T-cell (primary cell): ENCODE results near the gene MFSD11. TPM values are rescaled to one million over a fixed set of nuclear protein-coding genes. Genes with fewer than 3 reads are reported as not detected.

Experiments used
- ATAC-seq, 4 experiments: fragments of 200-7000 bp in 3 of 4; fragments of 150-1000 bp in 1 of 4; cut with Tn5 transposase; replicated peaks in 1 of 4; 1 replicate in 3 of 4; 2 replicates in 1 of 4; pipeline ENCODE4 v1.10.0; 2021; ENCODE audit warnings: moderate library complexity in 3 of 4, mild to moderate bottlenecking in 2 of 4, moderate number of reproducible peaks in 1 of 4
- CTCF ChIA-PET, 2 donors: fragments of 300-600 bp; sonication (Branson Sonifier 250); formaldehyde crosslinking; loops; one replicate each; lab custom pipeline; 2022; ENCODE audit warnings: antibody characterized with exemption in 2 of 2; lab: Charles Lee
- POLR2A ChIA-PET, 2 donors: fragments of 300-600 bp; sonication (Branson Sonifier 250); formaldehyde crosslinking; loops; one replicate each; lab custom pipeline; 2022; ENCODE audit warnings: antibody characterized with exemption in 2 of 2; lab: Charles Lee
- DNase-seq, 35 experiments: peaks; one replicate each; pipeline versions ENCODE4 v3.0.0 to v3.0.0-alpha.2; 2013 to 2023
- H3K27ac ChIP-seq: one replicate; pipeline ENCODE4 v1.5.1; 2013; ENCODE audit warnings: low read length
- H3K27me3 ChIP-seq, 2 experiments: replicated peaks in 1 of 2; 1 replicate in 1 of 2; 2 replicates in 1 of 2; pipeline versions ENCODE4 v1.6.1 to v1.7.0; 2013; ENCODE audit warnings: low read length in 1 of 2, mixed read lengths in 1 of 2; ENCODE audit not compliant: control insufficient read depth in 2 of 2, insufficient read depth in 2 of 2; ENCODE audit errors: extremely low read depth in 1 of 2
- H3K36me3 ChIP-seq, 2 donors: 1 replicate in 1 of 2; 2 replicates in 1 of 2; pipeline versions ENCODE4 v1.6.1 to v1.7.0; 2013; ENCODE audit warnings: low read length in 1 of 2; ENCODE audit not compliant: control insufficient read depth in 2 of 2, insufficient read depth in 1 of 2; ENCODE audit errors: extremely low read depth in 1 of 2
- H3K4me1 ChIP-seq, 2 experiments: 1 replicate in 1 of 2; 2 replicates in 1 of 2; pipeline versions ENCODE4 v1.6.1 to v1.7.0; 2013; ENCODE audit warnings: low read length in 2 of 2, mixed read lengths in 1 of 2; ENCODE audit not compliant: insufficient read depth in 2 of 2, control insufficient read depth in 1 of 2; ENCODE audit errors: extremely low read depth in 1 of 2
- H3K4me3 ChIP-seq, 2 donors: 1 replicate in 1 of 2; 2 replicates in 1 of 2; pipeline versions ENCODE4 v1.5.1 to v1.7.0; 2013; ENCODE audit warnings: mild to moderate bottlenecking in 2 of 2, low read length in 1 of 2, moderate library complexity in 1 of 2; ENCODE audit not compliant: control insufficient read depth in 1 of 2; ENCODE audit errors: extremely low read depth in 1 of 2
- H3K9me3 ChIP-seq: 2 replicates; pipeline ENCODE4 v1.7.0; 2013
- H3K27ac Mint-ChIP-seq, 2 donors: one replicate each; pipeline ENCODE4 v1.8.0; 2020 to 2021; ENCODE audit warnings: mild to moderate bottlenecking in 2 of 2, mixed read lengths in 2 of 2
- H3K27me3 Mint-ChIP-seq, 2 donors: one replicate each; pipeline ENCODE4 v1.8.0; 2021 to 2022; ENCODE audit warnings: mixed read lengths in 2 of 2
- H3K36me3 Mint-ChIP-seq: one replicate; pipeline ENCODE4 v1.8.0; 2021; ENCODE audit warnings: mixed read lengths
- H3K4me1 Mint-ChIP-seq, 3 donors: one replicate each; pipeline ENCODE4 v1.8.0; 2020 to 2022; ENCODE audit warnings: mixed read lengths in 3 of 3, mild to moderate bottlenecking in 1 of 3
- H3K4me3 Mint-ChIP-seq, 3 donors: one replicate each; pipeline ENCODE4 v1.8.0; 2020 to 2022; ENCODE audit warnings: mild to moderate bottlenecking in 3 of 3, mixed read lengths in 3 of 3, moderate library complexity in 3 of 3
- H3K9me3 Mint-ChIP-seq, 3 donors: one replicate each; pipeline ENCODE4 v1.8.0; 2020 to 2022; ENCODE audit warnings: mixed read lengths in 3 of 3
- WGBS: methylation state at CpG from one replicate; pipeline ENCODE4 v1.1.5; 2013; ENCODE audit warnings: missing lambda C conversion rate; ENCODE audit not compliant: insufficient coverage; 5-methylcytosine and 5-hydroxymethylcytosine counted together
- total RNA-seq, 35 experiments: library from RNA in 6 of 35; stranded (reverse) in 6 of 35; fragments of 120-200 nt in 1 of 35; gene quantifications; one replicate each; pipeline versions ENCODE4 v1.2.1 to v1.2.4 and lab custom pipeline; 2013 to 2026

MFSD11 gene
- total RNA-seq, 5 donors from 2014 or later (not counting 1 experiment from before 2014, with no cell fraction given) = 30.5 to 41.5 (median 34.6) TPM

DNA sequence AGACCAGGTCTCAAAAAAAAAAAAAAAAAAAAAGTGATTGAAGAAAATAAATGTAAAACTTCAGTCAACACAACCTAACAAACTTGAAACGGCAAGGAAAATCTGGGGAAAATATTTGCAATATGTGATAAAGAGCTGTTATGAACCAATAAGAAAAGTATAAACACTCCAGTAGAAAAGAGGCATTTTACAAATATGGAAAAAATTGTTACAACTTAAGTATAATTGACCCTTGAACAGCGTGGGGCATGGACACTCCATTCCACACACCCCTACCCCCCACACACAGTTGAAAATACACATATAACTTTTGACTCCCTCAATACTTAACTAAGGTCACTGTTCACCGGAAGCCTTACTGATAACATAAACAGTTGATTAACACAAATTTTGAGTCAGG, 20.7 kb downstream of the MFSD11 start:
- CTCF ChIA-PET = no interaction called here
- Histone ChIP-seq H3K4me3 (no peak overlapping the region), H3K27me3 (no peaks in the 10 kb centered on the region), H3K4me1 (peaks cover 6 to 13% of the 10 kb centered on the region in 2 experiments), H3K27ac (no peak overlapping the region), H3K36me3 (no peaks in the 10 kb centered on the region), H3K9me3 (no peaks in the 10 kb centered on the region)
- ATAC-seq = no peak
- no peak for DNase-seq
- H3K36me3 Mint-ChIP-seq = peaks cover 21% of the 10 kb centered on the region
- H3K9me3 Mint-ChIP-seq = no peaks in the 10 kb centered on the region
- no peaks in the 10 kb centered on the region for H3K27me3 Mint-ChIP-seq
- POLR2A ChIA-PET = interaction anchor here in 1 of 2 donors (0.6 kb wide), 1 partner anchor 717 kb away, joined by 4 read pairs; no protein-coding TSS in a partner anchor
- H3K27ac Mint-ChIP-seq = no peak overlapping the region
- 83% methylated on average over 1 of the region's 3 CpGs for WGBS
- H3K4me1 Mint-ChIP-seq = peaks cover 7 to 8% (median 7%) of the 10 kb centered on the region in 3 donors
- no peak overlapping the region for H3K4me3 Mint-ChIP-seq

DNA sequence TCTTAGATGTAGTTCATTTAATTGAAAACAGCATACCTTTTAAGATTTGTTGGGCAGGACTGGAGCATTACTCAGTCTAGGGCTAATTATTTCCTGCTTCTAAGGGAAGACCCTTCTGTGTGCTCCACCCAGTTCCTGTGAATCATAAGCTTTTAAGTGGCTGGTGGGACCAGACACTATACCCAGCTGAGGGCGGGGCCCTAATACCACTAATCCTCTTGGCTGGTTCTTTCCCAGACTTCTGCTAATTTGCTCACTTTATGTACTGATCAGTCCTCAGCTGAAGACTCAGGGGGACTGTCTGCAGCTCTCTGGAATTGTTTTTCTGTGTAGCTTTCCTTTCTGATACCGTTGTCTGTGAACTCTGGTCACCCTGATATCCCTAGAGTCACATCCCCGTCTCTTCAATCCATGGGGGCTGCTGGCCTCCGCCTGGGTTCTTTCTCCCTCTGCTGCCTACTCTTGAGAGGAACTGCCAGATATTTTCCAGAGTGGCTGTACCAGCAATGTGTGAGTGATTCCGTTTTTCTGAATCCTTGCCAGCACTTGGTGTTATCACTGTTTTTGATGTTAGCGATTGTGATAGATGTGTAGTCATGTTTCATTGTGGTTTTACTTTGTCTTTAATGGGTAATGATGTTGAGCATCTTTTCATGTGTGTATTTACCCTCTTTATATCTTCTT, 35.1 kb downstream of the MFSD11 start:
- no peaks in the 10 kb centered on the region for H3K9me3 ChIP-seq
- Mint-ChIP-seq H3K27me3 (no peaks in the 10 kb centered on the region), H3K27ac (peak overlapping the region; percentile 95 to 98), H3K4me1 (peaks cover 18 to 28% (median 27%) of the 10 kb centered on the region in 3 donors), H3K9me3 (no peaks in the 10 kb centered on the region), H3K4me3 (peak overlapping the region; percentile 66 to 83 (median 68)), H3K36me3 (peaks cover 47% of the 10 kb centered on the region)
- H3K27ac ChIP-seq = peak overlapping the region; percentile 75
- H3K4me1 ChIP-seq = peaks cover 0 to 26% of the 10 kb centered on the region in 2 experiments
- DNase-seq (peak in 29 of 35 experiments; percentile 1 to 81 (median 31)), ATAC-seq (peak; percentile 84 to 97 (median 96))
- H3K27me3 ChIP-seq = no peaks in the 10 kb centered on the region
- H3K36me3 ChIP-seq = peaks cover 2 to 45% of the 10 kb centered on the region in 2 donors
- H3K4me3 ChIP-seq = peak overlapping the region in 1 of 2 donors; percentile 5
- 60% methylated on average over 2 of the region's 6 CpGs for WGBS
- ChIA-PET POLR2A (interaction anchor here in 1 of 2 donors (0.6 kb wide), 1 partner anchor 20 kb away, joined by 3 read pairs; no protein-coding TSS in a partner anchor), CTCF (interaction anchor here (0.5 to 1.2 kb wide), 9 partner anchors 10 to 890 kb away, joined by 3 to 9 read pairs (median 4); no protein-coding TSS in a partner anchor)

DNA sequence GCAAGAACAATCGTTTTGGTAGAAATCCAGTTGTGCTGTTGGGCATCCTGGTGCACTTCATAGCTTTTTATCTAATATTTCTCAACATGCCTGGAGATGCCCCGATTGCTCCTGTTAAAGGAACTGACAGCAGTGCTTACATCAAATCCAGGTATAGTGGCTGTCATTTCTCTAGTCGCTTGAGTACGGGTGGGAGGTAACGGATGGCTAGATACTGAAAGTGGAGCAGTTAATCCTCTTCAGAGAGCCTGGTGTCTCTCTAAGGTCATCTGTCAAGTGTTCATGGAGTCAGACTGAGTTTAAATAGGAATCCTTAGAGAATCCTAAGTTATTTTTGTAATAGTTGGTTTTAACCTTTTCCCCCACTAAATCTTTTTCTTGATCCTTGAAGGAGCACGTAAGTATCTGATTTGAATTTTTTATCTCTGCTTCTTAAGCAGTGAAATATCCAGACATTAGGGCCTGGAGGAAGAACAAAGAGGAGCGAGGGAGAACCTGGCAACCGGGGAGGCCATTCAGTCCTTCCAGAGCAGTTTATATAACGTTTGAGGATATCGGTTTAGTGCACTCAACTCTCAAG, 37.2 kb downstream of the MFSD11 start:
- Histone ChIP-seq H3K36me3 (peaks cover 2 to 58% of the 10 kb centered on the region in 2 donors), H3K27ac (no peak overlapping the region), H3K9me3 (no peaks in the 10 kb centered on the region), H3K4me3 (no peak overlapping the region), H3K4me1 (peaks cover 0 to 26% of the 10 kb centered on the region in 2 experiments), H3K27me3 (no peaks in the 10 kb centered on the region)
- POLR2A ChIA-PET = interaction anchor here in 1 of 2 donors (0.8 kb wide), 1 partner anchor 22 kb away, joined by 3 read pairs; no protein-coding TSS in a partner anchor
- DNase-seq (no peak), ATAC-seq (no peak)
- 100% methylated on average over 1 of the region's 10 CpGs for WGBS
- no peaks in the 10 kb centered on the region for H3K9me3 Mint-ChIP-seq
- CTCF ChIA-PET = no interaction called here
- H3K27me3 Mint-ChIP-seq = no peaks in the 10 kb centered on the region
- peaks cover 48% of the 10 kb centered on the region for H3K36me3 Mint-ChIP-seq
- peaks cover 18 to 28% (median 27%) of the 10 kb centered on the region in 3 donors for H3K4me1 Mint-ChIP-seq
- H3K27ac Mint-ChIP-seq = peak overlapping the region; percentile 49 to 52
- H3K4me3 Mint-ChIP-seq = no peak overlapping the region

DNA sequence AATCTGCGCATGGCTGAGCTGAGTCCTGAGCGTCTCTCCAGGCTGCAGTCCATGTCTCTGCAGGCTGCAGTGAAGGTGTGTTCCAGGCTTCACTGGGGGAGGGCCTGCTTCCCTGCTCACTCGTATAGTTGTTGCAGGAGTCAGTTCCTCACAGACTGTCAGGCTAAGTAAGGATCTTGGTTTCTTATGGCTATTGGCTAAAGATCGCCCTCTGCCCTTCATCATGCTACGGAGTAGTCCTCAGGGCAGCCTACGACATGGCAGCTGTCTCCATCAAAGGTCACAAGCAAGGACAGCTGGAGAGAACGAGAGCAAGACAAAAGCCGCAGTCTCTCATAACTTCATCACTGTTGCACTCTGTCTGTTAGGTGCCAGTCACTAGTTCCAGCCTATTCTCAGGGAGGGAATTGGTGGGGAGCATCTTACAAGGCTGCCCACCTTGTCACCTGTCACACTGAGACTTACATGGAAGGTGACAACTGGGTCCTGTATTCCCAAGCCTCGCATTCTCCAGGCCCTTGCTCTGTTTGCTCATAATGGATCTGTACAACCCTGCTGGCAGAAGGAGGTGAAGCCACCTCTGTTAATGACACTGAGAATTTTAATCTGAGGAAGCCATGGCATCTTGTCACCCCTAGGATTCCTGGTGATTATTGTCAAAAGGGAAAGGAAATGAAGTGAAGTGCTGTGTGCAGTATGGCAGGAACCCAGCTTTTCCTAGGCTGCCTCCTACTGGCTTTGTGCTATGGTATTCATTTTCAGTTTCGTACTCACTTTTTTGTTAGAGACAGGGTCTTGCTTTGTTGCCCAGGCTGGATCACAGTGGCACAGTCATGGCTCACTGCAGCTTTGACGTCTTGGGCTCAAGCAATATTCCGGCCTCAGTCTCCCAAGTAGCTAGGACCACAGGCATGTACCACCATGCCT, 43.4 kb downstream of the MFSD11 start:
- 94% methylated on average over 8 of the region's 12 CpGs for WGBS
- Mint-ChIP-seq H3K27me3 (no peaks in the 10 kb centered on the region), H3K36me3 (peaks cover 36% of the 10 kb centered on the region), H3K27ac (no peak overlapping the region), H3K4me3 (no peak overlapping the region), H3K4me1 (peaks cover 0 to 2% (median 0%) of the 10 kb centered on the region in 3 donors), H3K9me3 (no peaks in the 10 kb centered on the region)
- Histone ChIP-seq H3K9me3 (no peaks in the 10 kb centered on the region), H3K4me1 (no peaks in the 10 kb centered on the region), H3K27me3 (no peaks in the 10 kb centered on the region), H3K27ac (no peak overlapping the region), H3K4me3 (no peak overlapping the region), H3K36me3 (peaks cover 0 to 34% of the 10 kb centered on the region in 2 donors)
- DNase-seq (peak in 1 of 35 experiments; percentile 41), ATAC-seq (peak in 2 of 4 experiments; percentile 32 to 61)
- ChIA-PET POLR2A (no interaction called here), CTCF (interaction anchor here in 1 of 2 donors (0.7 kb wide), 1 partner anchor 42 kb away, joined by 4 read pairs; no protein-coding TSS in a partner anchor)

DNA sequence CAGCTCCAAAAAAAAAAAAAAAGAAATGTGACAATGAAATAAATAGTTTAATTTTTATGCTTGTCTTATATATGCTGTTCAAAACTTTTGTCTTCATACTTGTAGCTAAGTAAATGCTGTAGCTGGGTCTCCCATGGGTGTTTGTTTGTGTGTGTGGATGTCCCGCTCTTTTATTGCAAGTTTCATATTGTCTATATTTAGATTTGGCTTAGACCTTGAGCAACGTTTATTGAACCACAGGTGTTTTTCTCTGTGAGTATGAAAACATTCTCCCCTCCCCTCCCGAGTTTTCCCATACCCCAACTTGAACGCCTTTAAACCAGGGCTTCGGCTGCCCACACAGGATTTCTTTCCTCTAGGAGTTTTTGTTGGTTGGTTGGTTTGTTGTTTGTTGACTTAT, 45.2 kb downstream of the MFSD11 start:
- ChIA-PET POLR2A (no interaction called here), CTCF (interaction anchor here in 1 of 2 donors (0.6 kb wide), 1 partner anchor 11 kb away, joined by 3 read pairs; no protein-coding TSS in a partner anchor)
- ATAC-seq (no peak), DNase-seq (no peak)
- Histone ChIP-seq H3K9me3 (no peaks in the 10 kb centered on the region), H3K27me3 (no peaks in the 10 kb centered on the region), H3K27ac (no peak overlapping the region), H3K4me3 (no peak overlapping the region), H3K4me1 (no peaks in the 10 kb centered on the region), H3K36me3 (peaks cover 0 to 18% of the 10 kb centered on the region in 2 donors)
- H3K9me3 Mint-ChIP-seq = no peaks in the 10 kb centered on the region
- peaks cover 0 to 7% (median 0%) of the 10 kb centered on the region in 3 donors for H3K4me1 Mint-ChIP-seq
- whole genome bisulfite sequencing = no CpG with 5 or more reads among the region's 5 CpGs
- H3K4me3 Mint-ChIP-seq = no peak overlapping the region
- H3K27ac Mint-ChIP-seq = no peak overlapping the region
- H3K36me3 Mint-ChIP-seq = peaks cover 29% of the 10 kb centered on the region
- no peaks in the 10 kb centered on the region for H3K27me3 Mint-ChIP-seq
